Astrocyte of the cerebellum (primary cell): ENCODE measurements around the gene COL4A3.

ENCODE experiments used
- DNase-seq: peaks from one replicate; pipeline ENCODE4 v3.0.0-alpha.2; 2011; ENCODE audit warnings: low read depth
- H3K4me3 ChIP-seq: 2 replicates; pipeline ENCODE4 v1.5.1; 2011; ENCODE audit warnings: mild to moderate bottlenecking, low read depth, low read length, moderate library complexity
- CTCF ChIP-seq: IDR thresholded peaks from 2 replicates; pipeline ENCODE4 v1.5.1; 2012; ENCODE audit warnings: low read length, low read depth, moderate library complexity, mild to moderate bottlenecking; ENCODE audit errors: missing control alignments
- in situ Hi-C: cut with HindIII; loops from 2 replicates; pipeline ENCODE4 v1.10.0; 2017; ENCODE audit warnings: low sequenced_read_pairs

The COL4A3 gene

GRCh38 chr2:227295806-227296205 lies 131.4 kb downstream of the COL4A3 start:
- TF ChIP-seq CTCF: no peak
- in situ Hi-C loops: no loop called here
- no peak overlapping the region for H3K4me3 ChIP-seq
- no peak for DNase-seq

GRCh38 chr2:227296671-227297405 lies 132.4 kb downstream of the COL4A3 start:
- no peak for DNase-seq
- in situ Hi-C loops: no loop called here
- H3K4me3 ChIP-seq: no peak overlapping the region
- TF ChIP-seq CTCF: no peak

- no peak for DNase-seq
- no peak for TF ChIP-seq CTCF
- H3K4me3 ChIP-seq: no peak overlapping the region
- in situ Hi-C loops: no loop called here
These were observed 137.1 kb downstream of the COL4A3 start for GRCh38 chr2:227301523-227301922.

- in situ Hi-C loops: no loop called here
- TF ChIP-seq CTCF: no peak
- H3K4me3 ChIP-seq: no peak overlapping the region
- DNase-seq: no peak
These were observed 144.4 kb downstream of the COL4A3 start for GRCh38 chr2:227308784-227309183.

- in situ Hi-C loops: loop anchor here (5.0 kb wide), 1 partner anchor 68 kb away; no protein-coding TSS in a partner anchor
- DNase-seq: no peak
- no peak overlapping the region for H3K4me3 ChIP-seq
- TF ChIP-seq CTCF: no peak
These were observed 146.3 kb downstream of the COL4A3 start for GRCh38 chr2:227310756-227311110.

- in situ Hi-C loops: loop anchor here (5.0 kb wide), 1 partner anchor 70 kb away; no protein-coding TSS in a partner anchor
- no peak overlapping the region for H3K4me3 ChIP-seq
- TF ChIP-seq CTCF: no peak
- no peak for DNase-seq
These were observed 147.6 kb downstream of the COL4A3 start for GRCh38 chr2:227311861-227312506.
